Prostate gland (tissue), 2 donors: Measurements from ENCODE around the gene RBM22. TPM values are rescaled to one million over a fixed set of nuclear protein-coding genes. Genes with fewer than 3 reads are reported as not detected.

Experiments used
- DNase-seq: peaks from one replicate; pipeline ENCODE4 v3.0.0-alpha.2; 2019; ENCODE audit warnings: low spot score
- H3K27ac ChIP-seq, 2 donors: fragments of 200-600 bp; sonication (generic); 2 replicates each; pipeline ENCODE4 v1.5.1; 2017 to 2019
- H3K27me3 ChIP-seq: fragments of 200-600 bp; sonication (generic); replicated peaks from 2 replicates; pipeline ENCODE4 v1.5.1; 2019; ENCODE audit not compliant: insufficient read depth
- H3K36me3 ChIP-seq, 2 donors: fragments of 200-600 bp; sonication (generic); 1 replicate in 1 of 2; 2 replicates in 1 of 2; pipeline versions ENCODE4 v1.5.1 to v1.8.1; 2017 to 2019
- H3K4me1 ChIP-seq: fragments of 200-600 bp; sonication (generic); replicated peaks from 2 replicates; pipeline ENCODE4 v1.5.1; 2019
- H3K4me3 ChIP-seq, 2 donors: fragments of 200-600 bp; sonication (generic); 2 replicates each; pipeline ENCODE4 v1.5.1; 2017 to 2019
- H3K9me3 ChIP-seq: fragments of 200-600 bp; sonication (generic); 2 replicates; pipeline ENCODE4 v1.5.1; 2017
- CTCF ChIP-seq, 4 experiments: fragments of 200-600 bp in 2 of 4; fragments of 450-650 bp in 2 of 4; sonication (generic) in 2 of 4; IDR thresholded peaks; 1 replicate in 3 of 4; 2 replicates in 1 of 4; pipeline ENCODE4 v1.5.1; 2016 to 2019; ENCODE audit warnings: antibody characterized with exemption in 4 of 4, mild to moderate bottlenecking in 2 of 4, moderate library complexity in 2 of 4
- POLR2A ChIP-seq: fragments of 450-650 bp; IDR thresholded peaks from one replicate; pipeline ENCODE4 v1.6.1; 2016; ENCODE audit warnings: antibody characterized with exemption, mild to moderate bottlenecking
- POLR2AphosphoS5 ChIP-seq: sonication (generic); formaldehyde crosslinking; IDR thresholded peaks from one replicate; pipeline ENCODE4 v1.6.1; 2017; ENCODE audit warnings: antibody characterized with exemption
- WGBS: methylation state at CpG from one replicate; pipeline ENCODE4 v1.1.5; 2018; 5-methylcytosine and 5-hydroxymethylcytosine counted together
- intact Hi-C: fragments of 100-400 bp; cut with DNase I; formaldehyde crosslinking; loops from one replicate; pipeline ENCODE4 v1.14.2; 2022
- total RNA-seq, 2 donors: library from RNA; depleted of rRNA; stranded (reverse); fragments of >200 nt; gene quantifications; one replicate each; pipeline ENCODE4 v1.1.0, GENCODE V29; 2016

Gene RBM22
- total RNA-seq, 2 donors from 2014 or later = 33.6 to 40.3 TPM

GRCh38 chr5:150690760-150691159 is 10.1 kb downstream of the RBM22 start:
- WGBS = 52% methylated on average over 6 of the region's 6 CpGs
- no peak overlapping the region for H3K27ac ChIP-seq
- H3K27me3 ChIP-seq = no peaks in the 10 kb centered on the region
- H3K36me3 ChIP-seq = peaks cover 18 to 30% of the 10 kb centered on the region in 2 donors
- H3K4me3 ChIP-seq = no peak overlapping the region
- intact Hi-C loops = no loop called here
- H3K9me3 ChIP-seq = no peaks in the 10 kb centered on the region
- DNase-seq = no peak
- TF ChIP-seq CTCF (IDR thresholded peaks at IDR 0.05) (no peak), POLR2A (no peak), POLR2AphosphoS5 (no peak)
- no peaks in the 10 kb centered on the region for H3K4me1 ChIP-seq

- WGBS = 23% methylated on average over 1 of the region's 1 CpG
- no peak for TF ChIP-seq POLR2AphosphoS5
- TF ChIP-seq CTCF (IDR thresholded peaks at IDR 0.05) = no peak
- no peak for TF ChIP-seq POLR2A
- H3K27ac ChIP-seq = no peak overlapping the region
- H3K4me1 ChIP-seq = no peaks in the 10 kb centered on the region
- H3K36me3 ChIP-seq = peaks cover 17 to 19% of the 10 kb centered on the region in 2 donors
- no peak for DNase-seq
- H3K4me3 ChIP-seq = no peak overlapping the region
- H3K9me3 ChIP-seq = no peaks in the 10 kb centered on the region
- H3K27me3 ChIP-seq = no peaks in the 10 kb centered on the region
- intact Hi-C loops = no loop called here
These were observed 11.7 kb downstream of the RBM22 start for GRCh38 chr5:150689120-150689519.

GRCh38 chr5:150676578-150676977 is 24.3 kb downstream of the RBM22 start:
- TF ChIP-seq POLR2A = no peak
- TF ChIP-seq CTCF (IDR thresholded peaks at IDR 0.05) = no peak
- TF ChIP-seq POLR2AphosphoS5 = no peak
- Histone ChIP-seq H3K27ac (no peak overlapping the region), H3K4me3 (no peak overlapping the region), H3K27me3 (no peaks in the 10 kb centered on the region), H3K9me3 (no peaks in the 10 kb centered on the region), H3K36me3 (no peaks in the 10 kb centered on the region), H3K4me1 (peaks cover 5% of the 10 kb centered on the region)
- DNase-seq = no peak
- intact Hi-C loops = no loop called here
- 92% methylated on average over 9 of the region's 9 CpGs for WGBS

GRCh38 chr5:150675069-150675468 is 25.8 kb downstream of the RBM22 start:
- intact Hi-C loops = no loop called here
- H3K27ac ChIP-seq = no peak overlapping the region
- H3K4me3 ChIP-seq = no peak overlapping the region
- DNase-seq = no peak
- peaks cover 5% of the 10 kb centered on the region for H3K4me1 ChIP-seq
- no peak for TF ChIP-seq CTCF (IDR thresholded peaks at IDR 0.05)
- no peaks in the 10 kb centered on the region for H3K36me3 ChIP-seq
- H3K9me3 ChIP-seq = no peaks in the 10 kb centered on the region
- H3K27me3 ChIP-seq = no peaks in the 10 kb centered on the region
- 80% methylated on average over 6 of the region's 6 CpGs for WGBS

GRCh38 chr5:150674341-150674821 is 26.5 kb downstream of the RBM22 start:
- Histone ChIP-seq H3K27ac (peak overlapping the region in 1 of 2 donors; percentile 34), H3K36me3 (no peaks in the 10 kb centered on the region), H3K4me3 (no peak overlapping the region), H3K4me1 (peaks cover 5% of the 10 kb centered on the region), H3K9me3 (no peaks in the 10 kb centered on the region), H3K27me3 (no peaks in the 10 kb centered on the region)
- DNase-seq = no peak
- intact Hi-C loops = no loop called here
- 84% methylated on average over 4 of the region's 4 CpGs for WGBS
- TF ChIP-seq CTCF (IDR thresholded peaks at IDR 0.05) (no peak), POLR2AphosphoS5 (no peak)
